Heart left ventricle (tissue), 16 donors: ENCODE results near the gene COPZ1. TPM values are rescaled to one million over a fixed set of nuclear protein-coding genes. Genes with fewer than 3 reads are reported as not detected.
"Not testable (repeated sequence)": the region's sequence is repeated elsewhere in the genome, so short reads cannot be mapped to it uniquely, and the experiment has no call there.

Experiments
- ATAC-seq, 4 donors: fragments of 200-7000 bp; cut with Tn5 transposase; one replicate each; pipeline ENCODE4 v1.9.1; 2020 to 2022; ENCODE audit warnings: moderate library complexity in 4 of 4, mild to moderate bottlenecking in 3 of 4, moderate number of reproducible peaks in 1 of 4
- DNase-seq, 5 donors: peaks; one replicate each; pipeline ENCODE4 v3.0.0-alpha.2; 2020
- H3K27ac ChIP-seq, 12 donors: fragments of 200-600 bp; sonication (generic) in 4 of 12; one replicate each; pipeline versions ENCODE4 v1.5.0 to v1.8.0; 2016 to 2022; ENCODE audit warnings: mild to moderate bottlenecking in 2 of 12
- H3K27me3 ChIP-seq, 9 donors: fragments of 200-600 bp; sonication (generic) in 2 of 9; one replicate each; pipeline versions ENCODE4 v1.5.1 to v1.8.0; 2016 to 2022; ENCODE audit warnings: mild to moderate bottlenecking in 3 of 9
- H3K36me3 ChIP-seq, 9 donors: fragments of 200-600 bp; sonication (generic) in 2 of 9; one replicate each; pipeline versions ENCODE4 v1.5.0 to v1.8.0; 2018 to 2022; ENCODE audit warnings: mild to moderate bottlenecking in 2 of 9
- H3K4me1 ChIP-seq, 12 donors: fragments of 200-600 bp; sonication (generic) in 4 of 12; one replicate each; pipeline versions ENCODE4 v1.5.0 to v1.8.0; 2016 to 2022; ENCODE audit warnings: mild to moderate bottlenecking in 3 of 12
- H3K4me3 ChIP-seq, 12 donors: fragments of 200-600 bp; sonication (generic) in 4 of 12; one replicate each; pipeline versions ENCODE4 v1.5.0 to v1.8.0; 2017 to 2022; ENCODE audit warnings: mild to moderate bottlenecking in 9 of 12, moderate library complexity in 4 of 12
- H3K9me3 ChIP-seq, 12 donors: fragments of 200-600 bp; sonication (generic) in 4 of 12; one replicate each; pipeline versions ENCODE4 v1.5.0 to v1.8.0; 2016 to 2022; ENCODE audit warnings: mild to moderate bottlenecking in 1 of 12
- POLR2A ChIP-seq, 2 donors: fragments of 450-650 bp; IDR thresholded peaks; one replicate each; pipeline ENCODE4 v1.6.1; 2017; ENCODE audit warnings: antibody characterized with exemption in 2 of 2, mild to moderate bottlenecking in 2 of 2, moderate library complexity in 2 of 2
- WGBS, 4 donors: extraction: QIAGEN DNeasy Blood & Tissue Kit in 2 of 4; methylation state at CpG; one replicate each; pipeline versions ENCODE4 v1.1.5 to v1.1.7; 2013 to 2018; 5-methylcytosine and 5-hydroxymethylcytosine counted together
- intact Hi-C, 10 donors: fragments of 100-400 bp; cut with DNase I; formaldehyde crosslinking; loops; one replicate each; pipeline versions ENCODE4 v1.11.1 to v1.14.2; 2022
- polyA plus RNA-seq, 2 donors: library from polyadenylated mRNA; stranded (reverse); fragments of 200-250 nt; gene quantifications; one replicate each; pipeline ENCODE4 v1.2.3, GENCODE V29; 2013
- total RNA-seq, 9 donors: library from RNA; depleted of rRNA in 2 of 9; stranded (reverse); fragments of >200 nt in 2 of 9; fragmentation: NEBNext Ultra II Directional in 3 of 9; extraction: Animal tissue kit (Norgen Biotek cat#: 25700) in 3 of 9; gene quantifications; one replicate each; pipeline versions ENCODE4 v1.1.0 to v1.2.4, GENCODE V29; 2016 to 2023
- TF ChIP-seq, protein P1 (sequence below), 12 donors: fragments of 200-600 bp; sonication (generic) in 4 of 12; IDR thresholded peaks; one replicate each; pipeline versions ENCODE4 v1.5.0 to v1.8.0; 2018 to 2022; ENCODE audit warnings: antibody characterized with exemption in 12 of 12, mild to moderate bottlenecking in 5 of 12
- donor health status: ischemic (EF 13 %, LVEDD 7.1; RV severe dilation, severe dysfunction).
- donor health status: healthy with polysubstance abuse.
- donor health status: DM: no; HTN: yes; CAD: no.
- donor health status: DM: no; HTN: no; CAD: no.
- donor health status: ischemic (EF 25% LVEDD 6.9; RV normal size, moderate dysfunction).
- donor health status: ischemic (EF 25% LVEDD 5.7; RV mildly dilated, moderate dysfunction).
- donor health status: healthy.
- donor health status: DM: yes; HTN: yes; CAD: no.
- donor health status: ischemic (EF 35%, LVEDD 5.7; RV mildly dilated, moderate dysfunction).
- donor health status: nonischemic (EF 11% LVEDD 7.7; RV severe dilation, severe dysfunction).
- donor health status: DM: yes; HTN: yes; CAD: no.
- donor health status: PGD.
- donor health status: ischemic (EF 29% LVEDD 5.4; RV normal size, mild dysfunction).
- donor health status: nonischemic (EF 23%, LVEDD 6.1; RV moderate dilation, normal function).

Gene COPZ1
- total and polyA plus RNA-seq, 11 donors: 77.3 to 146 (median 125) TPM

DNA sequence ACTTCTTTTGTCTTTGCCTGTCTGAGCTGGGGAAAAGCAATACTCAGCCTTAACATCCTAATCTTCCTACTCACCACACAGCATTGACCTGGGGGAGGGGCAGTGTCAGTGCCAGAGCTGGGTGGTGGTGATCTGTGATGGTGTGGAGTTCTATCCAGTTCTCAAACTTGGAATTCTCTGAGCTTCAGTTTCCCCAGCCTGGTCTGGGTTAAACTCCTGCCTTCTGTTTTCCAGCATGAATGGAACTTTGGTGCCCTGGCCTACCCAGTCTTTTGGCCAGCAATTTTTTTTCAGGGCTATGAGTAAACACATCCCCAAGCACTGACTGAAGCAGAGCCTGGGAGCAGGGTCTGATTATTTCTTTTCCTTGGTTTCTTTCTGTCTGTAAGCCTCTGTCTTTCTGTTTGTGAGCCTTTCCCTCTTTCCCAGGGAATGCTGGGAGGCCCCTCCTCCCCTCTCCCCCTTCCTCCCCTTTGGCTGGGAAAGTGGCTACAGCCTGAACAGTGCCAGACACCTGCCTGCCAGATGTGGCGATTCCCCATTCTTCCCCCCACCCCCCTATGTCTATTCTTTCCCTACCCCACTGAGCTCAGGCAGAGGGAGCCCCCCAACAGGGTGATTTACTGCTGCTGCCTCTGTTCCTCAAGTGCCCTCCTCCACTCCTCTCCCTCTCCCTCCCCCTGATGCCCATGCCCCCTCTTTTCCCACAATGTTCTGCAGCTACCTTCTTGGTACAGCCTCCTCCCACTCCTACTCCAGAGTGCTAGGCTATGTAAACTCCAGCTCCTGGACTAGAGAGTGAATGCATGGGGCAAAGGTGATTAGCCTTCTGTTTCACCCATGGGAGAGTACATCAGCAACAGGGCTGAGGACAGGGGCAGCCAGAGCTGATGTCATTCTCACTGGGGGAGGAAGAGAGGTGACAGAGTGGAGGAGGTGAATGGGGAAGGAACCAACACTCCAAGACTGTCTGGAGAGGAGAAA is 28.3 kb downstream of the COPZ1 start:
- peak overlapping the region in 11 of 12 donors; percentile 20 to 87 (median 74) for H3K27ac ChIP-seq
- 29 to 33% (median 32%) methylated on average over 1 of the region's 1 CpG for WGBS, 4 donors
- TF ChIP-seq POLR2A (IDR thresholded peaks at IDR 0.05): no peak
- TF ChIP-seq, protein P1, sequence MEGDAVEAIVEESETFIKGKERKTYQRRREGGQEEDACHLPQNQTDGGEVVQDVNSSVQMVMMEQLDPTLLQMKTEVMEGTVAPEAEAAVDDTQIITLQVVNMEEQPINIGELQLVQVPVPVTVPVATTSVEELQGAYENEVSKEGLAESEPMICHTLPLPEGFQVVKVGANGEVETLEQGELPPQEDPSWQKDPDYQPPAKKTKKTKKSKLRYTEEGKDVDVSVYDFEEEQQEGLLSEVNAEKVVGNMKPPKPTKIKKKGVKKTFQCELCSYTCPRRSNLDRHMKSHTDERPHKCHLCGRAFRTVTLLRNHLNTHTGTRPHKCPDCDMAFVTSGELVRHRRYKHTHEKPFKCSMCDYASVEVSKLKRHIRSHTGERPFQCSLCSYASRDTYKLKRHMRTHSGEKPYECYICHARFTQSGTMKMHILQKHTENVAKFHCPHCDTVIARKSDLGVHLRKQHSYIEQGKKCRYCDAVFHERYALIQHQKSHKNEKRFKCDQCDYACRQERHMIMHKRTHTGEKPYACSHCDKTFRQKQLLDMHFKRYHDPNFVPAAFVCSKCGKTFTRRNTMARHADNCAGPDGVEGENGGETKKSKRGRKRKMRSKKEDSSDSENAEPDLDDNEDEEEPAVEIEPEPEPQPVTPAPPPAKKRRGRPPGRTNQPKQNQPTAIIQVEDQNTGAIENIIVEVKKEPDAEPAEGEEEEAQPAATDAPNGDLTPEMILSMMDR (IDR thresholded peaks at IDR 0.05): no peak
- H3K9me3 ChIP-seq: no peaks in the 10 kb centered on the region
- ATAC-seq (peak; percentile 31 to 54 (median 44)), DNase-seq (peak in 1 of 5 donors; percentile 51)
- intact Hi-C loops: loop anchor here in 1 of 10 donors (10.0 kb wide), 1 partner anchor 68 kb away; the partner anchor contains the start of genes CBX5 and HNRNPA1
- no peaks in the 10 kb centered on the region for H3K27me3 ChIP-seq
- peaks cover 0 to 35% (median 17%) of the 10 kb centered on the region in 12 donors for H3K4me1 ChIP-seq
- peaks cover 0 to 42% (median 34%) of the 10 kb centered on the region in 9 donors for H3K36me3 ChIP-seq
- peak overlapping the region in 3 of 12 donors; percentile 41 to 54 (median 49) for H3K4me3 ChIP-seq

DNA sequence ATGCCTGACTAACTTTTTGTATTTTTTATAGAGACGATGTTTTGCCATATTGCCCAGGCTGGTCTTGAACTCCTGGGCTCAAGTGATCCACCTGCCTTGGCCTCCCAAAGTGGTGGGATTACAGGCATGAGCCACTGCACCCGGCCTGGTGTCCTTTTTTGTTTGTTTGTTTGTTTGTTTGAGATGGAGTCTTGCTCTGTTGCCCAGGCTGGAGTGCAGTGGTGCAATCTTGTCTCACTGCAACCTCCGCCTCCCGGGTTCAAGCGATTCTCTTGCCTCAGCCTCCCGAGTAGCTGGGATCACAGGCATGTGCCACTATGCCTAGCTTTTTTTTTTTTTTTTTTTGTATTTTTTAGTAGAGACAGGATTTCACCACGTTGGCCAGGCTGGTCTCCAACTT is 29.3 kb downstream of the COPZ1 start:
- intact Hi-C loops: loop anchor here in 1 of 10 donors (10.0 kb wide), 1 partner anchor 69 kb away; the partner anchor contains the start of genes CBX5 and HNRNPA1
- DNase-seq, H3K9me3 ChIP-seq, H3K27me3 ChIP-seq, ATAC-seq, H3K4me3 ChIP-seq: not testable (repeated sequence)
- 70 to 86% (median 82%) methylated on average over 7 of the region's 7 CpGs for WGBS, 4 donors
- H3K36me3 ChIP-seq: peaks cover 0 to 31% (median 23%) of the 10 kb centered on the region in 9 donors
- H3K4me1 ChIP-seq: peaks cover 0 to 41% (median 21%) of the 10 kb centered on the region in 12 donors
- H3K27ac ChIP-seq: peak overlapping the region in 1 of 12 donors; percentile 75

DNA sequence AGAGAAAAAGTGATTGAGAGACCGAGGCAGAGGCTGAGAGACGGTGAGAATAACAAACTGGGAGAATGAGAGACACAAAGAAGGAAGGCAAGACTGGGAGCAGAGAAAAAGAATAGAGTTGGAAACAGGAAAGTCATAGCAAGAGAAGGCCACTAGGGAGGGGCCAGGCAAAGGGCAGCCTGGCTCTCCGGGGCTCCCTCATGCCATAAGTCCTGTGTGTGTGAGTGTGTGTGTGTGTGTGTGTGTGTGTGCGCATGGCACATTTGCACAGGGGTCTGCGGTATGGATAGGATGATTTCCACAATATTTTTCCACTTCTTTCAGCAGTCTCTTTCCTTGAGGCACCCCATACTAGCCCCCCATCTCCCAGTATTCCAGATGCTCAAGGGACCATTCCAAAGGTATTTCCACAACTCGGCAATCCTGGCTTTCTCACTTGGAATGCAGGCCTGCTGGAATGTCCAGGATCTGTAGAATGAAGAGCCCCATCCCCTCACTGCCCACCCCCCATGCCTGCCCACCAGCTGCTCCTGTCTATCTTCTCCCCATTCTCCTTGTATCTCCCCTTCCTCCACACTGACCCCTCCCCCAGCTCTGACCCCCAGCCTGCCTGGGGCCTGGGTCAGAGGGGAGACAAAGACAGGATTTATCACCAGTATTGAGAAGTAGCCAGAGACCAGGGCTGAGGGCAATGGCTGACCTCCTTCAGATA is 30.3 kb downstream of the COPZ1 start:
- ATAC-seq (no peak), DNase-seq (no peak)
- Histone ChIP-seq H3K9me3 (no peaks in the 10 kb centered on the region), H3K27ac (peak overlapping the region in 1 of 12 donors; percentile 52), H3K4me3 (no peak overlapping the region), H3K36me3 (peaks cover 0 to 22% (median 13%) of the 10 kb centered on the region in 9 donors), H3K4me1 (peaks cover 0 to 48% (median 24%) of the 10 kb centered on the region in 12 donors), H3K27me3 (no peaks in the 10 kb centered on the region)
- TF ChIP-seq, protein P1 (IDR thresholded peaks at IDR 0.05): no peak
- no peak for TF ChIP-seq POLR2A (IDR thresholded peaks at IDR 0.05)
- WGBS, 4 donors: 59 to 70% (median 67%) methylated on average over 6 of the region's 6 CpGs
- intact Hi-C loops: loop anchor here in 5 of 10 donors (5.0 to 10.0 kb wide), 5 partner anchors 63 to 138 kb away; partner anchors contain the start of genes CBX5 (in 2 of the 5) and HNRNPA1 (in 2 of the 5)

DNA sequence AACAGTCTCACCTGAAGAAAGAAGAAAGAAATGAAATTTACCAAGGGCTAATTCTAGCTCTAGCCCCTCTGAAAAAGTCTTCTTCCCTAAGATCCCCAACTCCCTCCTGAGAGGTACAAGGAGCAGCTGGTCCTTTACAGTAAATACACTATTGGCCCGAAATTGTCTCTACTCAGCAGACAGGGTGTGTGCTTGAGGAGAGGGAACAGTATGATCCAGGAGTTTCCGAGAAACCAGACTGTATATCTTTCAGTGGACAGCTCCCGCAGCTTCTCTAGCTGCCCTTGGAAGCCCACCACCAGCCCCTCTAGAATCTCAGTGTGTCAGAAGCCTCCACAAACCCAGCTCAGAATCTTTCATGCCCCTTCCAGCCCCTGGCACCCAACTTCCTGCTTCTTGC is 31.3 kb downstream of the COPZ1 start:
- Histone ChIP-seq H3K4me1 (peaks cover 0 to 48% (median 25%) of the 10 kb centered on the region in 12 donors), H3K4me3 (no peak overlapping the region), H3K36me3 (peaks cover 0 to 12% (median 3%) of the 10 kb centered on the region in 9 donors), H3K27me3 (no peaks in the 10 kb centered on the region), H3K27ac (peak overlapping the region in 1 of 12 donors; percentile 52), H3K9me3 (no peaks in the 10 kb centered on the region)
- TF ChIP-seq POLR2A (IDR thresholded peaks at IDR 0.05): no peak
- TF ChIP-seq, protein P1 (IDR thresholded peaks at IDR 0.05): no peak
- intact Hi-C loops: loop anchor here in 5 of 10 donors (5.0 to 10.0 kb wide), 5 partner anchors 64 to 139 kb away; partner anchors contain the start of genes CBX5 (in 2 of the 5) and HNRNPA1 (in 2 of the 5)
- ATAC-seq: no peak
- DNase-seq: no peak
- 84 to 90% (median 88%) methylated on average over 3 of the region's 3 CpGs for WGBS, 4 donors
